ENCODE results near the gene PTPRJ.

The PTPRJ gene

DNA sequence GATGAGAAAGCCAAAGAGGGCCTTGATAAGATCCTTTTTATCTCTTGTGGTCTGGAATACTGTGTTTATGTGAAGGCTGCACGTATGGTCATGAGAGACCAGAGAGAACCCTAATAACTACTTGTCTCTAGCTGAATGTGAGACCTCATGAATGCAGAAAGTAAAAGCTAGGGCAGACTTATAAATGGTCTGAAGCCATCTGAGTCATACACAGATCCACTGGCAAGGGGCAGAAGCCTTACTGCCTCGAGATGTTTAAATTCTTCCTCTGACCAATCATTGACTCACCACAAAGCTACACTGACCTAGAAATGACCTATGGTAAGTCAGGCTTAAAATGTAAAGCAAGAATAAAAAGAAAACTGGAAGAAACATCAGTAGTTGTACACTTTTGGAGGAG, 213.5 kb downstream of the PTPRJ start:
- ATAC-seq (ENCODE audit: low read depth) (no peak), DNase-seq (ENCODE audit: low spot score) (no peak)
- Histone ChIP-seq H3K4me3 (ENCODE audit: severe bottlenecking) (no peak overlapping the region), H3K27ac (ENCODE audit: poor library complexity, severe bottlenecking) (no peak overlapping the region), H3K9me3 (ENCODE audit: severe bottlenecking) (no peaks in the 10 kb centered on the region), H3K36me3 (ENCODE audit: low read depth) (no peaks in the 10 kb centered on the region), H3K4me1 (ENCODE audit: insufficient read depth, poor library complexity, severe bottlenecking) (no peaks in the 10 kb centered on the region), H3K27me3 (ENCODE audit: insufficient read depth, poor library complexity, severe bottlenecking) (no peaks in the 10 kb centered on the region)
- TF ChIP-seq, protein P1, sequence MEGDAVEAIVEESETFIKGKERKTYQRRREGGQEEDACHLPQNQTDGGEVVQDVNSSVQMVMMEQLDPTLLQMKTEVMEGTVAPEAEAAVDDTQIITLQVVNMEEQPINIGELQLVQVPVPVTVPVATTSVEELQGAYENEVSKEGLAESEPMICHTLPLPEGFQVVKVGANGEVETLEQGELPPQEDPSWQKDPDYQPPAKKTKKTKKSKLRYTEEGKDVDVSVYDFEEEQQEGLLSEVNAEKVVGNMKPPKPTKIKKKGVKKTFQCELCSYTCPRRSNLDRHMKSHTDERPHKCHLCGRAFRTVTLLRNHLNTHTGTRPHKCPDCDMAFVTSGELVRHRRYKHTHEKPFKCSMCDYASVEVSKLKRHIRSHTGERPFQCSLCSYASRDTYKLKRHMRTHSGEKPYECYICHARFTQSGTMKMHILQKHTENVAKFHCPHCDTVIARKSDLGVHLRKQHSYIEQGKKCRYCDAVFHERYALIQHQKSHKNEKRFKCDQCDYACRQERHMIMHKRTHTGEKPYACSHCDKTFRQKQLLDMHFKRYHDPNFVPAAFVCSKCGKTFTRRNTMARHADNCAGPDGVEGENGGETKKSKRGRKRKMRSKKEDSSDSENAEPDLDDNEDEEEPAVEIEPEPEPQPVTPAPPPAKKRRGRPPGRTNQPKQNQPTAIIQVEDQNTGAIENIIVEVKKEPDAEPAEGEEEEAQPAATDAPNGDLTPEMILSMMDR (IDR thresholded peaks at IDR 0.05; ENCODE audit: poor library complexity, severe bottlenecking), result no peak

DNA sequence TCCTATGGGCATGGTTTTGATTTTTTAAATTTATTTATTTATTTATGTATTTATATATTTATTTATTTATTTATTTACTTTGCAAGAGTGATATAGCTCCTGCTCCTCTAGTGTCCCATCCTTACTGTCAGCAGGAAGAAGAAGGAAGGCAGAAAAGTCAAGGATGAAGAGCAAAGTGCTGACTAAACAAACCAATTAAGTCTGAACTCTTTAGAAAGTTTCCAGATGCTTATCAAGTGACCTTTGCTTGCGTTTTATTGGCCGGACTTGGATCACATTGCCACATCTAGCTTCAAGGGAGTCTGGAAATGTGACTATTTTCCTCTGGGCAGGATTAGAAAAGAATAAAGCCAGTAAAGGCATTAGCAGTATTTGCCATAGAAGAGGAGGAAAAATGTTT, 227.5 kb downstream of the PTPRJ start:
- ATAC-seq (ENCODE audit: low read depth), result no peak
- H3K27me3 ChIP-seq (ENCODE audit: insufficient read depth, poor library complexity, severe bottlenecking), result no peaks in the 10 kb centered on the region
- DNase-seq (ENCODE audit: low spot score), result no peak
- no peak overlapping the region for H3K4me3 ChIP-seq (ENCODE audit: severe bottlenecking)
- no peaks in the 10 kb centered on the region for H3K4me1 ChIP-seq (ENCODE audit: insufficient read depth, poor library complexity, severe bottlenecking)
- TF ChIP-seq, protein P1 (IDR thresholded peaks at IDR 0.05; ENCODE audit: poor library complexity, severe bottlenecking), result no peak
- H3K9me3 ChIP-seq (ENCODE audit: severe bottlenecking), result no peaks in the 10 kb centered on the region
- H3K27ac ChIP-seq (ENCODE audit: poor library complexity, severe bottlenecking), result no peak overlapping the region
- no peaks in the 10 kb centered on the region for H3K36me3 ChIP-seq (ENCODE audit: low read depth)

DNA sequence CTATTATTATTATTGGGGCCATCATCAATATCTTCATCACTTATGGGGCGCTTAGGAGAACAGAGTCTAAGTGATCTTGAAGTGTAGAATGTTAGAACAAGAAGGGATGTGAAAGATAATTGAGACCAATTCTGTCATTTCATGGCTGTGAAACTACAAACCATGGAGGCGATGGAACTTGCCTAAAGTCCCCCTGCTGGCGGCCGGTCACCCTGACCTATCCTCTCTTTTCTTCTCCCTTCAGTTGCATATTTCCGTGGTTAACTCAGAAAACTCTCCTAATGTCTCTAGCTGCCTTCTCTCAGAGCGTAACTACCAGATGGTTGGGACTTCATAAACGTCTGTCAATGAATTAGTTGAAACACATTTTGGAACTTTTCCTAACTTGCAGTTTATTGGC, 229.7 kb downstream of the PTPRJ start:
- Histone ChIP-seq H3K4me3 (ENCODE audit: severe bottlenecking) (no peak overlapping the region), H3K36me3 (ENCODE audit: low read depth) (no peaks in the 10 kb centered on the region), H3K4me1 (ENCODE audit: insufficient read depth, poor library complexity, severe bottlenecking) (no peaks in the 10 kb centered on the region), H3K27me3 (ENCODE audit: insufficient read depth, poor library complexity, severe bottlenecking) (no peaks in the 10 kb centered on the region), H3K9me3 (ENCODE audit: severe bottlenecking) (no peaks in the 10 kb centered on the region), H3K27ac (ENCODE audit: poor library complexity, severe bottlenecking) (no peak overlapping the region)
- TF ChIP-seq, protein P1 (IDR thresholded peaks at IDR 0.05; ENCODE audit: poor library complexity, severe bottlenecking), result no peak
- ATAC-seq (ENCODE audit: low read depth) (no peak), DNase-seq (ENCODE audit: low spot score) (no peak)

DNA sequence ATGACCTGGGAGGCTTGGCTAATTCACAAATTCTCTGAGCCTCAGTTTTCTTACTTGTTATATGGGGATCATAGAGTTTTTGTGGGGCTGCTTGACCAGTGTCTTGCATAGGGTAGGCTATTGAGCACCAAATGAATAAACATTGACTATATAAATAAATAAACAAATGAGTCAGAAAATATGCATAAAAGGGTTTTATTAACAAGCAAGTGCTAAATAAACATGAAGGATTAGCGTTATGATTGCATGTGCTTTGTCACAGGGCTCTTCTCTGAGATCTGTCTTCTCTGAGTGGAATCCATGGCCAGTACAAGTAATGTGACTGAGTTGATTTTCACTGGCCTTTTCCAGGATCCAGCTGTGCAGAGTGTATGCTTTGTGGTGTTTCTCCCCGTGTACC, 236.2 kb downstream of the PTPRJ start, which contains the start of gene OR4B1:
Gene OR4B1 (plus strand): TSS at position 301 of the 400 bp plus-strand sequence. CDS start 0 bp downstream, at position 301.
- DNase-seq (ENCODE audit: low spot score), result no peak
- H3K27ac ChIP-seq (ENCODE audit: poor library complexity, severe bottlenecking), result no peak within 1 kb of the TSS

More for the DNA sequence above, 236.2 kb downstream of the PTPRJ start, which contains the start of gene OR4B1:
- Histone ChIP-seq H3K27me3 (ENCODE audit: insufficient read depth, poor library complexity, severe bottlenecking) (no peaks in the 10 kb centered on the region), H3K36me3 (ENCODE audit: low read depth) (no peaks in the 10 kb centered on the region), H3K4me3 (ENCODE audit: severe bottlenecking) (no peak within 1 kb of the TSS), H3K4me1 (ENCODE audit: insufficient read depth, poor library complexity, severe bottlenecking) (no peaks in the 10 kb centered on the region), H3K9me3 (ENCODE audit: severe bottlenecking) (no peaks in the 10 kb centered on the region)
- ATAC-seq (ENCODE audit: low read depth), result no peak
- TF ChIP-seq, protein P1 (IDR thresholded peaks at IDR 0.05; ENCODE audit: poor library complexity, severe bottlenecking), result no peak
